ENCODE results near the gene LYPD3.

LYPD3 gene

DNA sequence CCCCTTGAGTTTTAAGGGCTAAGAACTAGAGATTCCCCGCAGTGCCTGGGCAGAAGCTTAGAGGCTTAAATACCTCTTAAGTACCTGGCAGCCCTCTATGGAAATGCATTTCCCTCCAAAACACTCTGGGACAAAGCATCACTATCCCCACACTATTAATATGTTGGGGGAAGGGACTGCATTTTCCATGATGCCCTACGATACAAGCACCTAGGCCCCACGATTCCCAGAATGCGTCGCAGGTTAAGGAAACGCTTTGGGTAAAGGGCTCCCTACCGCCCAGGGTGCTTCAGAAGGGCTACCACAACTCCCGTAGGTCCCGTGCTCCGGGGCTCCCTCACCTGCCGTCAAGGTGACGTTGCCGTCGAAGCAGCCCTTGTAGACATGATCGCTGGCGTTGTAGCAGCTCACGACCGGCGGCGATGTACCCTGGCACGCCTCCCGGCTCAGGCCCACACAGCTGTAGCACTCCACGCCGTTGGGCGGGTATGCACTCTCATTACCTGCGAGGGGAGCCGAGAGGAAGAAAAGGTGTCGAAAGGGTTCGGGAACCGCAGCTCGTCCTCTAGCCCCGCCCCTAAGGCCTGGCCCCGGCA lies 2.5 kb downstream of the LYPD3 start:
- TF ChIP-seq, protein P1, sequence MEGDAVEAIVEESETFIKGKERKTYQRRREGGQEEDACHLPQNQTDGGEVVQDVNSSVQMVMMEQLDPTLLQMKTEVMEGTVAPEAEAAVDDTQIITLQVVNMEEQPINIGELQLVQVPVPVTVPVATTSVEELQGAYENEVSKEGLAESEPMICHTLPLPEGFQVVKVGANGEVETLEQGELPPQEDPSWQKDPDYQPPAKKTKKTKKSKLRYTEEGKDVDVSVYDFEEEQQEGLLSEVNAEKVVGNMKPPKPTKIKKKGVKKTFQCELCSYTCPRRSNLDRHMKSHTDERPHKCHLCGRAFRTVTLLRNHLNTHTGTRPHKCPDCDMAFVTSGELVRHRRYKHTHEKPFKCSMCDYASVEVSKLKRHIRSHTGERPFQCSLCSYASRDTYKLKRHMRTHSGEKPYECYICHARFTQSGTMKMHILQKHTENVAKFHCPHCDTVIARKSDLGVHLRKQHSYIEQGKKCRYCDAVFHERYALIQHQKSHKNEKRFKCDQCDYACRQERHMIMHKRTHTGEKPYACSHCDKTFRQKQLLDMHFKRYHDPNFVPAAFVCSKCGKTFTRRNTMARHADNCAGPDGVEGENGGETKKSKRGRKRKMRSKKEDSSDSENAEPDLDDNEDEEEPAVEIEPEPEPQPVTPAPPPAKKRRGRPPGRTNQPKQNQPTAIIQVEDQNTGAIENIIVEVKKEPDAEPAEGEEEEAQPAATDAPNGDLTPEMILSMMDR (conservative IDR thresholded peaks at IDR 0.05; ENCODE audit: low read length), result no peak
- no peak for DNase-seq (ENCODE audit: low read depth)
- peak overlapping the region; percentile 85 for H3K4me3 ChIP-seq (ENCODE audit: low read length)

DNA sequence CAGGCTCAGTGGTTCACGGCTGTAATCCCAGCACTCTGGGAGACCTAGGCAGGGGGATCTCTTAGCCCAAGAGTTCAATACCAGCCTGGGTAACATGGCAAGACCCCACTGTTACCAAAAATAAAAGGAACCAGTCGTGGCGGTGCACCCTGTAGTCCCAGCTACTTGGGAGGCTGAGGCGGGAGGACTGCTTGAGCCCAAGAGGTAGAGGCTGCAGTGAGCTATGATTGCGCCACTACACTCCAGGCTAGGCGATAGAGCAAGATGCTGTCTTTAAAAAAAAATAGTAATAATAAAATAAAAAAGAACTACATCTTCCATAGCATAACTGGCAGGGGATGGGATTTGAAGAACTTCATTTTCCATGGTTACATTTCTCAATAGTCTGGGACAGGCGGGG lies 3.0 kb downstream of the LYPD3 start:
- DNase-seq (ENCODE audit: low read depth), result no peak
- TF ChIP-seq, protein P1 (conservative IDR thresholded peaks at IDR 0.05; ENCODE audit: low read length), result no peak
- no peak overlapping the region for H3K4me3 ChIP-seq (ENCODE audit: low read length)

- TF ChIP-seq, protein P1 (conservative IDR thresholded peaks at IDR 0.05; ENCODE audit: low read length), result no peak
- H3K4me3 ChIP-seq (ENCODE audit: low read length), result no peak overlapping the region
- no peak for DNase-seq (ENCODE audit: low read depth)
Measured at GRCh38 chr19:43461303-43461702, 4.1 kb downstream of the LYPD3 start.

DNA sequence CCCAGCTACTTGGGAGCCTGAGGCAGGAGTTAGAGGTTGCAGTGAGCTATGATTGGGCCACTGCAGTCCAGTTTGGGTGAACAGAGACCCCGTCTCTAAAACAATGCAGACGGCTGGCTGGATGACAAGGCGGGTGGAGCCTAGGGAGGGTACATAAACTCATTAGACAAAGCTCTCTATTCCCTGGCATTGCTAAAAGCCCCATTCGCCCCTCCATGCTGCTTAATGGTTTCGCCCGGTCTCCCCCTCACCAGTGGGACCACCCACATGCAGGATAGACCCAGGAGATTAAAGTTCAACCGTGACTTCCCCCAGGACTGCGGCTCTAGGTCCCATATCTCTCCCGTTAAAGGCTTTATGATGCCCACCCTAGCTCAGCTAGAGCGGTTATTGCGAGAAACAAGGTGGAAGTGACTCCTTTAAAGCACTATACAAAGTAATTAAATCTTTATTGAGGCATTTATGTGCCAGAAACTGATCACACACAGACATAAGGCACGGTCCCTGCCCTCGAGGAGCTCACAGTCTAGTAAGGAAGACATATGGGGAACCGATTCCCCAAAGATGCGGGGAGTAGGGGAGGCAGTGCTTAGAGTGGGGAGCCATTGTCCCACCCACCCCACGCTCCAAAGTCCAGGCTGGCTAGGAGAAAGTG lies 4.9 kb downstream of the LYPD3 start:
- no peak overlapping the region for H3K4me3 ChIP-seq (ENCODE audit: low read length)
- TF ChIP-seq, protein P1 (conservative IDR thresholded peaks at IDR 0.05; ENCODE audit: low read length), result no peak
- no peak for DNase-seq (ENCODE audit: low read depth)

- TF ChIP-seq, protein P1 (conservative IDR thresholded peaks at IDR 0.05; ENCODE audit: low read length), result no peak
- H3K4me3 ChIP-seq (ENCODE audit: low read length), result no peak overlapping the region
- DNase-seq (ENCODE audit: low read depth), result no peak
Measured at GRCh38 chr19:43457809-43458208, 7.6 kb downstream of the LYPD3 start.

DNA sequence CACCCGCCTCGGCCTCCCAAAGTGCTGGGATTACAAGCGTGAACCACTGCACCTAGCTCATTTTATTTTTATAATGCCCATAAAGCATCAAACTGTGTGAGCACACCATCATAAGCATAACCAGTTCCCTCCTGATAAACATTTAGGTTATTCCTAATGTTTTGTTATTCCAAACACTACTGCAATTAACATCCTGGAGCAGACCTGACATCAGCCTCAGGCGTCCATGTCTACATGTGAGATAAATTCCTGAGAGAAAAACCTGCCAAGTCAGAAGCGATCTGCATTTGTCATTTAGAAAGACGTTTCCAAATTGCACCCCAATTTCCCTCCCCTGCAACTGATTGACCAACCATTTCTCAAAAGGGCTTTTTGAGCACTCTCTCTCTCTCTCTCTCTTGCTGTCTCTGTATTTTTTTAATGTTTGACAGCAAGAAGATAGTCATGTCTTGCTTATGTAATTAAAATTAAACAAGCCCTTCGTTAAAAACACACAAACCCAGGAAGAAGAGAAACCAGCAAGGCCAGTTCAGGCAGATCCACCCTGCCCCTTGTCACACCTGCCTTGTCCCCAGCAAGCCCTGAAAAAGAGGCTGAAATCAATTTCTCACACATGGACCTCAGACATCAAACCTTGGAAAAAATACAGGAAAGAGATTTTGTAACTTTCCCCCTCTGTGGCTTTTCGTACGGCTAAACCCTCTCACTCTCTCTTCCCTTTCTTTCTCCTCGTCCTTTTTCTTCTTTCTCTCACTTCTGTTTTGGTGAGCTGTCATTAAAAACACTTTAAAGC lies 9.9 kb downstream of the LYPD3 start:
- DNase-seq (ENCODE audit: low read depth), result no peak
- H3K4me3 ChIP-seq (ENCODE audit: low read length), result no peak overlapping the region
- TF ChIP-seq, protein P1 (conservative IDR thresholded peaks at IDR 0.05; ENCODE audit: low read length), result no peak
